ENCODE results near the gene SMIM41. TPM values are rescaled to one million over a fixed set of nuclear protein-coding genes. Genes with fewer than 3 reads are reported as not detected.
"Not testable (repeated sequence)": the region's sequence is repeated elsewhere in the genome, so short reads cannot be mapped to it uniquely, and the experiment has no call there.

SMIM41 gene
- total RNA-seq, 1 experiment from 2014 or later = not detected

- DNase-seq (ENCODE audit: low spot score) = no peak
Measured at GRCh38 chr12:52084491-52085231, 5.2 kb downstream of the SMIM41 start.

DNA sequence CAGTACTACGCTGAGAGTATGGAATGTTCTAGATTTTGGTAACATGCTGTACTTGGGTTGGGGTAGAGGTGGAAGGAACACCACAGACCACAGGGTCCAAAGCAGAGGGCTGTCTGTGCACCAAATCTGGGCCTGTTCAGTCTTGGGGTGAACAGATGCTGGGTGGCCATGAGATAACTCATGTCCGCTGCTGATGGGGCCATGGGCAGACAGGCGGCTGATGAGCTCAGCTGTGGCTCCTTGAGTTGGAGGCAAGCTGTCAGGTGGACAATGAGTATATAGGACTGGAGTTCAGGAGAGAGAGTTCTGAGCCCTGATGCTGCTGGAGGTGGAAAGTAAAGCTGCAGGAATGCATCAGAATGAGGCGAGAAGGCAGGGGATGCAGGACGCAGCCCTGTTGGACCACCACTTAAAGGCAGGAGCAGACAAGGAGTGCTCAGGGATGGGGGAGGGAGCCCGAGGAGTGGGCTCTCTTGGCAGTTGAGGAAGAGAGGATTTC lies 6.2 kb downstream of the SMIM41 start:
- no peak for DNase-seq (ENCODE audit: low spot score)

GRCh38 chr12:52086366-52086765 lies 6.9 kb downstream of the SMIM41 start:
- no peak for DNase-seq (ENCODE audit: low spot score)

GRCh38 chr12:52086944-52087835 lies 7.7 kb downstream of the SMIM41 start:
- DNase-seq (ENCODE audit: low spot score) = no peak

DNA sequence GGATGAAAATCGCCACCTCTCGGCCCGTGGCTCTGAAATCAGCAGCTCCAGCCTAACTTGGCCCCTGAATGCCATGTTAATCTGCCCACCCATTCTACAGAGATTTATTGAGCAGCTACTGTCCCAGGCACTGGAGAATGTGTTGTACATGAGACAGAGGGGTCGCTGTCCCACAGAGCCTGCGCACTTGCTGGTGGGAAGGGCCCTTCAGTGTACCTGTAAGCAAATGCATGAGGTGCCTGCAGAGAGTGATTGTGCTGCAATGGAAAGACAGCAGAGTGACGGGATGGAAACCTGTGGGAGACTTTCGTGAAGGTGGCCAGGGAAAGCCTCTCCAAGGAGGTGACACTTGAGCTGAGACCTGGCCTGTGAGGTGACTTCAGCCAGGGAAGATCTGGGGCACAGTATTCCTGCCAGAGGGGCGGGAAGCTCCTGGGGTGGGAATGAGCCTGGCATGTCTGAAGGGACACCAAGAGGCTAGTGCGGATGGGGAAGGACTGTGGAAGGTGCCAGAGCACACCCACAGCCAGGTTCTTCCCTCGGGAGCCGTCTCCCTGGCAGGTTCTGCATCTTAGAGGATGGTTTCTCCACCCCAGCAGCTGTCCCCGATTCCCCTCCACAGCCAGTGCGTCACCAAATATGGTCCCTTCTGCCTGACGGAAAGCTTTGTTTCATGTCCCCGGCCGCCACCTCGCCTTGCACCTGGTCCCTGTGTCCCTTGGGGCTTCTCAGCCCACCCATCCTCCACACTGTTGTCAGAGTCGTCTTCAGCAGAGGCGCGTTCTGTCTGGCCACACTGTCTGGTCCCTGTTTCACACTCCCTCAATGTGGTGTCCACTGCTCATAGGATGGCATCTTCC lies 8.7 kb downstream of the SMIM41 start:
- no peak for DNase-seq (ENCODE audit: low spot score)

- DNase-seq (ENCODE audit: low spot score) = no peak
Measured at GRCh38 chr12:52089491-52089890, 10.0 kb downstream of the SMIM41 start.

GRCh38 chr12:52090291-52090690 lies 10.8 kb downstream of the SMIM41 start:
- no peak for DNase-seq (ENCODE audit: low spot score)

DNA sequence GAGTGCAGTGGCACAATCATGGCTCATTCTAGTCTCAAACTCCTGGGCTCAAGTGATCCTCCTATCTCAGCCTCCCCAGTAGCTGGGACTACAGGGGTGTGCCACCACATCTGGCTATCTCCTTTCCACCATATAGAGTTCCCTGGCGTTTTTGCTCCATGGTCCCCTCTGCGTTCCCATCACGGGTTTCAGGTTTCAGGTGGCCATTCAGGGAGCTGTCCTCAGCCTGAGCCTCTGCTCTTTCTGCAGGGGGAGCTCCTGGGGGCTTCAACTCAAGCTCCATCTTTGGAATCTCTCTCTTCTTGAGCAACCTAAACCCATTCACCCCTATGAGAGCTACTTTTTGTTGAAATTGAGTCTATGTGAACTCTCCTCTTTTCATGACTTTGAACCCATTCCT lies 11.6 kb downstream of the SMIM41 start:
- DNase-seq (ENCODE audit: low spot score) = no peak

GRCh38 chr12:52091869-52092268 lies 12.4 kb downstream of the SMIM41 start:
- no peak for DNase-seq (ENCODE audit: low spot score)

DNA sequence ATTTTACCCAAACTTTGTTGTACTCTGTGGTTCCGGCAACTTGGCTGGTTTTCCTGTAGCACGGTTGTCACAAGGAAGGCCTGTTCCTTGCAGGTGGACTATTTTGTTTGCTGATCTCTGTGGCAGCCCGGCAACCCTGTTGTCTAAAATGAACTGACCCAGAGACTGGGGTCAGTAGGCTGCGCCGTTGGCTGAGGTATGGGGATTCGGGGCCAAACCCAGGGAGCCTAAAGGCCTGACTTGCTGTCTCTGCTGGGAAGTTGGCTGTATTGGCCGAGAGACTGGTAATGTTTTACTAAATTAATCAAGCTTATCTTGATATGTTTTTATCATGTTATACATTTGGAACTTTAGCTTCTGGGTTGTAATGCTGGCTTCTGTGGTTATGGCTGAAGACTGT lies 13.8 kb downstream of the SMIM41 start:
- DNase-seq (ENCODE audit: low spot score) = no peak

GRCh38 chr12:52096332-52097044 lies 17.0 kb downstream of the SMIM41 start:
- DNase-seq (ENCODE audit: low spot score) = no peak

DNA sequence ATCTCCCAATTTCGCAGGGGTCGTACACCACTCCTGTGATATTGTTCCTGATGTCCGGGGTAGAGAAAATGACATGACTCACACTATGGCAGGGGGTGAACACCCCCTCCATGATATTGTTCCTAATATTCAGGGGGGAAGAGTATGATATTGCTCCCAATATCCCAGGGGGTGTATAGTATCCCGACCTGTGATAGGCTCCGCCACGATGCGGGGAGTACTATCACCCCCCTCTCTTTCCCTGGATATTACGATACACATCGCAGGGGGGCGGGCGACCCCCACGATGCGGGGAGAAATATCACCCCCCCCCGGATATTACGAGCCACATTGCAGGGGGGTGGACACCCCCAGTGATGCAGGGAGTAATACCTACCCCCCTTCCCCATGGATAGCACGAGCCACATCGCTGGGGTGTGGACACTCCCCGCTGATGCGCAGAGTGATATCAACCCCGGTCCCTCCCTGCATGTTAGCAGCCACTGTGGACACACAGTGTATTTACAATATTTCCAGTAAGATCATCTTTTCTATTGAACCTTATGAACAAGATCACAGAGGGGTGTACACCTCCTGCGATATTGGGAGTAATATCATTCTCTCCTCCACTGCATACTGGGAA lies 17.7 kb downstream of the SMIM41 start:
- DNase-seq (ENCODE audit: low spot score) = no peak

DNA sequence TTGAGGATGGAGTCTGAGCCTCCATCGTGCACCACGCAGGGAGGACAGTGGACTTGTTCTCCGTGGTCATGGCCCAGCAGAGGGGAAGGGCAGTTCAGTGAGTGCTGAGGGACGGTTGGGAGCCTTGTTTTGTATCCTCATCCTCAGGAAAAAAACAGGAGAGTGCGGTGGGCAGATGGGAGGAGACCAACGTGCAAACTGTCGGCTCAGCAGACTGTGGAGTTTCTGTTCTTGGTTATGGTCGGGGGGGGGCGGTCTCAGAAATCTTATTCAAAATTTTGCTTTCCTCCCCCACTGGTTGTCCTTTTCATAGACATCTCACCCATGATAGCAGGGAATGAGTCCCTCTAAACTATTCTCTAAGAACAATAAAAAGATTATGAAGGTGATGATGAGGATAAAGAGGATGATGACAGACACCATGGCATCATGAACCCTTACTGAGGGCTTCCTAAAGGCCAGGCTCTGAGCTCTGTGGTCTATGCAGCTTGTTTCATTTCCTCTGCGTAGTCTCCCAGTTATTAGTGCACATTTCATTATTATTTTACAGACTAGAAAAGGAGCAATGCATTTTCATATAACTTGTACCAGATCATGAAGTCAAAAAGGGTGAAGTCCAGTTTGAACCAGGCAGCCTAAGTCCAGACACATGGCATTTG lies 25.1 kb downstream of the SMIM41 start:
- not testable (repeated sequence) for DNase-seq (ENCODE audit: low spot score)

GRCh38 chr12:52116222-52117125 lies 37.0 kb downstream of the SMIM41 start:
- DNase-seq (ENCODE audit: low spot score) = peak; percentile 88

DNA sequence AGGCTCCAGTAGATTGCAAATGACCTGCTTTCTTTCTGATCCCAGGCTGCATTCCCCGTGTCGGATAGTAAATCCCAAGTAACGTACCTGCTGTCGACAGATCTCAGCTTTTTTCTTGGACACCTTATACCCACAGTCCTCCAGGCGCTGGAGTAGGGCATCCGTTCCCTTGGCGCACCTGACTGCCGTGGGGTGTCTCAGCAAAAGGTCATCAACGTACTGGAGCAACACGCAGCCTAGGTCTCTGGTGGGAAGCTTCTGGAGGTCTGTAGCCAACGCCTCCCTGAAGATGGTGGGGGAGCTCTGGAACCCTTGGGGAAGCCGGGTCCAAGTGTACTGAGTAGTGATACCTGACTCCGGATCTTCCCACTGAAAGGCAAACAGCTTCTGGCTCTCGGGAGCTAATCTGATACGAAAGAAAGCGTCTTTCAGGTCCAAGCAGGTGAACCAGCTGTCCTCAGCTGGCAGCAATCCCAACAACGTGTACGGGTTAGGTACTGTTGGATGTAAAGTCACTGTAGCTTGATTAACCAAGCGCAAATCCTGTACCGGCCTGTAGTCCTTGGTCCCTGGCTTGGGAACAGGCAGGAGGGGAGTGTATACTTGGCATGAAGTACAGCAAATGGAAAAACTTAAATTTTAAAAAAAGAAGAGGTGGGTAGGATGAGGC lies 38.4 kb downstream of the SMIM41 start:
- not testable (repeated sequence) for DNase-seq (ENCODE audit: low spot score)

DNA sequence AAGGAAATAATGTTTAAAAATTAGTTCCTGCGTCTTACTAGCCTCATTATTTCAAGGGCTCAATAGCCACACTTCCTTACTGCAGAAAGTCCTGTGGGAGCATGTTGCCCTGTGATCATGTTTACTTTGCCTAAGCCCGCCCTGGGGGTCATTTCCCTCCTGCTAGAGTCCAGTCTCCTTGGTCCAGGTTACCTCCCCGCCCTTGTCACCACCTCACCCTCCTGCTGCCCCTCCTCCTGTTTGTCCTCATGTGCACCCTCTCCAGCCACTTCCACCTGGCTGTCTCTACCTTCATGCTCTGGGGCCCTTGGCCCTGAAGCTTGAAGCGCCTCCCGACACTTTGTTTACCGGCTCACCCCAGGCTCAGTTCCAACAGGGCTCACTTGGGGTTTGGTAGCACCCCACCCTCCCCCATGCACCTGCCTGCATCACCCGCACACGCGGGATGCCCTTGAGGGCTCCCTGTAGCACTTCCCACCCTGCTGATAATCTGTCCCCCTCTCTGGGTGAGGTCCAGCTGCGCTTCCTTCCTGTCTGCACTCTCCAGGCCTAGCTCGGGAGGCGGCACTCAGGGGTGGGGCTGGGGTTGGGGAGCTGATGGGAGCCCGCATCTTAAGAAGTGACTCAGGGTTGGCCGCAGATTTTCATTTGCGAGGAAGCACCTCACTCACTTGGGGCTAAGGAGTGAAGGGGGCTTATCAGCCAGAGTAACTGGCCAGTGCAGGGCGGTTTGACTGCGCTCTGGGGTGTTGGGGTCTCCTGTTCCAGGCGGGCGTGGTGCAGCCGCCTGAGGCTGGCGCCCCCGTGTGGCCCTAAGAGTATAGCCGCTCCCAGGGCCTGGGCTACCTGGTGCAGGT lies 40.1 kb downstream of the SMIM41 start:
- DNase-seq (ENCODE audit: low spot score) = peak; percentile 74

Data from HT-29 (cell line).